ENCODE results near the gene KIAA0319L. TPM values are rescaled to one million over a fixed set of nuclear protein-coding genes. Genes with fewer than 3 reads are reported as not detected.

KIAA0319L gene
- total RNA-seq, 1 experiment from 2014 or later = 46.4 TPM

DNA sequence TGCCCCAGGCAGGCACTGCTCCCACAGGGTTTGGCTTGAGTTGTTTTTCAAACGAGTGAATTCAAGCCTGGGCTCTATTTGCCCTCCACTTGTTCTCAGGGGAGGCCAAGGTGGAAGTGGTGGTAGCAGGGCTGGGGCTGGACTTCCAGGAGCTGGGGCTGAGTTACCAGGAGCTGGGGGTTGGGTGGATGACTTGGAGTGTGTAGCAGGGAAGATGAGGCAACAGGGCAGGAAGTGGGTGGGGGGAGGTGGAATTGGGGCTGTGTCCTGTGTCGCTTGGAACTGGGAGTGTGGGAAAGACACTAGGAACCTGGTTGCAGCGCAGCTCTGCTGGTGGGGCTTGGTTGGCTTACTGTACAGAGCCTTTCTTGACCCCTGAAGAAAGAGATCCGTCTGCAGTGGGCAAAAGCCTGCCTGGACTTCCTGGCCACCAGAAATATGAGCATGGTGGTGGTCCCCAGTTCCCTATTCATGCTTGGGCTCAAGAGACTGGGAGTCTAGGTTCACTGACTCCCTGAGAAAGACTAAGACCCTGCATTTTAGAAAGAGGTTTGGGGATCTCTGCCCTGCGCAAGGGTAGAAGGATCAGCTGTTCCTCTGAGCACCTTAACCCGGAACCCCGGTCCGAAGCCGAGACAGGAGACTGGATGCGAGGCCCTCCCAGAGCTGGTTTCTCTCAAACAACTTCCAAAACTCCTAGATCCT is 19.0 kb upstream of the KIAA0319L start:
- Histone ChIP-seq H3K27me3 (ENCODE audit: insufficient read depth, low read length) (peaks cover 69% of the 10 kb centered on the region), H4K91ac (ENCODE audit: insufficient read length, low read depth, low read length) (no peak overlapping the region), H3K18ac (ENCODE audit: insufficient read length, low read depth, low read length) (no peak overlapping the region), H2AFZ (ENCODE audit: low read length) (no peak overlapping the region), H3K4me2 (ENCODE audit: insufficient read depth, insufficient read length, low read length) (peak overlapping the region; percentile 83), H3K9me3 (ENCODE audit: control insufficient read depth, low read depth, low read length) (no peaks in the 10 kb centered on the region), H3K14ac (ENCODE audit: insufficient read depth, low read length) (no peak overlapping the region), H3K4ac (ENCODE audit: low read depth, low read length) (no peak overlapping the region), H3K79me1 (ENCODE audit: insufficient read depth, low read depth, low read length, poor library complexity, severe bottlenecking) (no peaks in the 10 kb centered on the region), H2BK15ac (ENCODE audit: low read depth, low read length) (no peak overlapping the region; the same call in 1 of the 2 replicates), H3K9ac (ENCODE audit: extremely low read depth, insufficient read length, low read length) (no peak overlapping the region), H3K27ac (ENCODE audit: insufficient read length, low read depth, low read length) (no peak overlapping the region), H2BK20ac (ENCODE audit: low read depth, low read length, poor library complexity, severe bottlenecking) (no peak overlapping the region), H2BK5ac (ENCODE audit: insufficient read length, low read length) (no peak overlapping the region), H3K56ac (ENCODE audit: insufficient read length, low read depth, low read length) (no peak overlapping the region), H3K23me2 (ENCODE audit: insufficient read length, low read depth, low read length, poor library complexity, severe bottlenecking) (peaks cover 19% of the 10 kb centered on the region), H4K5ac (ENCODE audit: insufficient read length, low read depth, low read length) (no peak overlapping the region), H3T11ph (ENCODE audit: low read length) (no peak overlapping the region), H2BK120ac (ENCODE audit: low read depth, low read length, poor library complexity, severe bottlenecking) (no peak overlapping the region), H3K4me1 (ENCODE audit: insufficient read depth, low read length) (0 out of 2 replicates have a peak, but pooled peaks cover 2% of the 10 kb centered on the region), H2AK5ac (ENCODE audit: insufficient read length, low read length) (no peak overlapping the region), H3K23ac (ENCODE audit: insufficient read length, low read depth, low read length) (no peak overlapping the region), H3K79me2 (ENCODE audit: insufficient read depth, low read length) (no peaks in the 10 kb centered on the region), H2BK12ac (ENCODE audit: insufficient read length, low read depth, low read length) (no peak overlapping the region), H4K20me1 (ENCODE audit: control insufficient read depth, insufficient read depth, insufficient read length) (no peaks in the 10 kb centered on the region), H4K8ac (replicated peaks; ENCODE audit: insufficient read length, low read depth, low read length) (no peak overlapping the region)
- peaks cover 87% of the 10 kb centered on the region for H3K27me3 Mint-ChIP-seq (ENCODE audit: low read depth)
- H3K36me3 Mint-ChIP-seq (ENCODE audit: insufficient read depth in 1 of 3, low read depth in 3 of 3) = no peaks in the 10 kb centered on the region
- peak overlapping the region; percentile 50 to 78 for H3K4me3 Mint-ChIP-seq
- no peak for DNase-seq
- H3K4me1 Mint-ChIP-seq = peaks cover 31 to 37% of the 10 kb centered on the region in 2 experiments
- TF ChIP-seq, protein P1, sequence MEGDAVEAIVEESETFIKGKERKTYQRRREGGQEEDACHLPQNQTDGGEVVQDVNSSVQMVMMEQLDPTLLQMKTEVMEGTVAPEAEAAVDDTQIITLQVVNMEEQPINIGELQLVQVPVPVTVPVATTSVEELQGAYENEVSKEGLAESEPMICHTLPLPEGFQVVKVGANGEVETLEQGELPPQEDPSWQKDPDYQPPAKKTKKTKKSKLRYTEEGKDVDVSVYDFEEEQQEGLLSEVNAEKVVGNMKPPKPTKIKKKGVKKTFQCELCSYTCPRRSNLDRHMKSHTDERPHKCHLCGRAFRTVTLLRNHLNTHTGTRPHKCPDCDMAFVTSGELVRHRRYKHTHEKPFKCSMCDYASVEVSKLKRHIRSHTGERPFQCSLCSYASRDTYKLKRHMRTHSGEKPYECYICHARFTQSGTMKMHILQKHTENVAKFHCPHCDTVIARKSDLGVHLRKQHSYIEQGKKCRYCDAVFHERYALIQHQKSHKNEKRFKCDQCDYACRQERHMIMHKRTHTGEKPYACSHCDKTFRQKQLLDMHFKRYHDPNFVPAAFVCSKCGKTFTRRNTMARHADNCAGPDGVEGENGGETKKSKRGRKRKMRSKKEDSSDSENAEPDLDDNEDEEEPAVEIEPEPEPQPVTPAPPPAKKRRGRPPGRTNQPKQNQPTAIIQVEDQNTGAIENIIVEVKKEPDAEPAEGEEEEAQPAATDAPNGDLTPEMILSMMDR (conservative IDR thresholded peaks at IDR 0.05) = no peak
- no CpG with 5 or more reads among the region's 10 CpGs for WGBS (ENCODE audit: extremely low coverage, insufficient read length, low lambda C conversion rate)
- no peaks in the 10 kb centered on the region for H3K9me3 Mint-ChIP-seq
- peak overlapping the region in 1 of 3 experiments; percentile 57; a peak in 1 of 7 replicates for H3K27ac Mint-ChIP-seq

Data from H9 (cell line).